ENCODE results near the gene ALG2. TPM values are rescaled to one million over a fixed set of nuclear protein-coding genes. Genes with fewer than 3 reads are reported as not detected.

ALG2 gene
- total and polyA plus RNA-seq, 5 experiments from 2014 or later, result 16.1 to 23.7 (median 17.8) TPM

Other genes starting within 250 kb of the ALG2 start
- gene TGFBR1, start 116.8 kb downstream of the ALG2 start, total RNA-seq, result 10 to 100 TPM; 43.6 to 45.3 TPM
- 10 to 100 TPM; 19.2 to 23.6 (median 22.3) TPM for gene TGFBR1, start 116.8 kb downstream of the ALG2 start, polyA plus RNA-seq
- 10 to 100 TPM; 47.4 to 48.1 TPM for gene SEC61B, start 340 bp upstream of the ALG2 start, total RNA-seq
- gene SEC61B, start 340 bp upstream of the ALG2 start, polyA plus RNA-seq, result 100 to 1,000 TPM; 218 to 285 (median 263) TPM